A673 (cell line): ENCODE results near the gene PIEZO1.

Experiments
- CTCF ChIP-seq: fragments of 300-800, 200-600 bp; sonication (generic); conservative IDR thresholded peaks from 2 replicates; pipeline ENCODE4 v1.5.1; 2017; ENCODE audit warnings: low read depth, mild to moderate bottlenecking, antibody characterized with exemption, low read length, moderate library complexity, mixed read lengths
- EZH2 ChIP-seq: fragments of 200-600 bp; sonication (generic); IDR thresholded peaks from 2 replicates; pipeline ENCODE4 v1.6.1; 2017; ENCODE audit warnings: borderline replicate concordance, low read depth, mild to moderate bottlenecking, mixed read lengths, antibody characterized with exemption, low read length; ENCODE audit not compliant: poor library complexity, severe bottlenecking

GRCh38 chr16:88811769-88812512 is 26.9 kb upstream of the PIEZO1 start, which contains the start of gene APRT:
- TF ChIP-seq CTCF (no peak), EZH2 (no peak)
